SKM-1 (cell line): ENCODE measurements around the gene LLCFC1.

Experiments used
- DNase-seq: peaks from one replicate; lab custom pipeline; 2025; ENCODE audit not compliant: unreplicated experiment; lab: John Stamatoyannopoulos, UW

Gene LLCFC1

GRCh38 chr7:142939226-142939910, at the start of gene LLCFC1:
LLCFC1 (plus strand) TSS chr7:142939484; CDS start chr7:142939622, 138 bp downstream.
- no peak for DNase-seq

GRCh38 chr7:142889816-142890215, 49.5 kb upstream of the LLCFC1 start:
- no peak for DNase-seq

DNA sequence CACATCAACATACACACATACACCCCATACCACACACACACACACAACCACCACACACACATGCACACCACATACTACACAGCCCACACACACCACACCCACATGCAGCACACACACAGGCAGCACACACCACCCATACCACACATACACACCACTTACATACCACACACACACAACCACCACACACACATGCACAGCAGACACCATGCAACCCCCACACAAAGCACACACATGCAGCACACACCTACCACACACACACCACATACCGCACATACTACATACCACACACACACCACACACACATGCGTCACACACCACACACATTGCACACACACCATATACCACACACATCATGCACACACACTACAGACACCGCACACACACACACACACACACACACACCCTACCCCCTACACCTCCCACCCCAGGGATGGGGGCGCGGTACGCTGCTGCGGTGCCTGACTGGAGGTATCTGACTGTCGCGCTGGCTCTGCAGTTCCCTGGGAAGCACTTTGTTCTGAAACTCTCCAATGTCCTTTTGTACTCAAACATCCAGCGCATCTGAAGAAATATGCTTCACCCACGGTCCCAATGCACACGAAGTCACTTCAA, 48.3 kb upstream of the LLCFC1 start:
- DNase-seq: no peak

- no peak for DNase-seq
Observed at GRCh38 chr7:142891490-142892082, 47.7 kb upstream of the LLCFC1 start.

GRCh38 chr7:142892951-142893350, 46.3 kb upstream of the LLCFC1 start:
- DNase-seq: no peak

DNA sequence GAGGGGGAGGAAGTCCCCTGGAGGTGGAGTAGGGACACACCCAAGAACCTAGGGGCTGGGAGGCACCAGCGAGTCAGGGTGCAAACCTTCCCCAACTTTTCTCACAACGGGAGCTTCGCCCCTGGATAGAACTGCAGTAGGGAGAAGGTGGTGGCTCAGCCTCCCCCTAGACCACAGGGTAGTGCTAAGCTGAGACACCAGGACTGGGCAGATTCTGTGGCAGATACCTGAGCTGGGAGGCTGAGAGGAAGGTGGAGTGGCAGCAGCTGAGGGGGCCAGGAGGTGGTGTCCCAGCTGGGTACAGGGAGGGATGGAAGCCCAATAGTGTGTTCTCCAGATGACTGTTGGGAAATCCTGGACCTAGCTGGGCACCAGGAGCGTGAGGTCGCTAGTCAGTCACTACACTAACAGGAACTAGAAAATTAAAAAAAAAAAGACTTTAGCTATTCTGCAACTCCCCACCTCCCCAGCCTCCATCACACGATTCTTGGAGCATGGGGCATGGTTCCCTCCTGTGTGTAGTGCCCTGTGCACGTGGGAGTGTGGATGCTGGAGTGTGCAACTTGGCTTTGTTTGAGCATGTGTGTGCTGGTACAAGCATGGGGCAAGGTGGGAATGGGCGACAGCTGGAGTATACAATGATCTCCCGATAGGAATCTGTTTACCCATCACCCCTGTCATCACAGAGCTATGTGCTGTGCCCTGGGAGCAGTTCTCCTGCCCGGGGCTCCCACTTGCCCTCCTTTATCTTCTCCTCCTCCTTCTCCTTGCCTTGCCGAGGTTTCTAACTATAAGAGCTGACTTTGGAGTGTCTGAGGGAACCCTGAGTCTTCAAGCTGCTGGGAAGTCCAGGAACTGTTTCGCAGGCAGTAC, 44.9 kb upstream of the LLCFC1 start:
- DNase-seq: no peak

GRCh38 chr7:142894985-142895593, 44.2 kb upstream of the LLCFC1 start:
- DNase-seq: no peak

GRCh38 chr7:142896151-142896550, 43.1 kb upstream of the LLCFC1 start:
- no peak for DNase-seq

DNA sequence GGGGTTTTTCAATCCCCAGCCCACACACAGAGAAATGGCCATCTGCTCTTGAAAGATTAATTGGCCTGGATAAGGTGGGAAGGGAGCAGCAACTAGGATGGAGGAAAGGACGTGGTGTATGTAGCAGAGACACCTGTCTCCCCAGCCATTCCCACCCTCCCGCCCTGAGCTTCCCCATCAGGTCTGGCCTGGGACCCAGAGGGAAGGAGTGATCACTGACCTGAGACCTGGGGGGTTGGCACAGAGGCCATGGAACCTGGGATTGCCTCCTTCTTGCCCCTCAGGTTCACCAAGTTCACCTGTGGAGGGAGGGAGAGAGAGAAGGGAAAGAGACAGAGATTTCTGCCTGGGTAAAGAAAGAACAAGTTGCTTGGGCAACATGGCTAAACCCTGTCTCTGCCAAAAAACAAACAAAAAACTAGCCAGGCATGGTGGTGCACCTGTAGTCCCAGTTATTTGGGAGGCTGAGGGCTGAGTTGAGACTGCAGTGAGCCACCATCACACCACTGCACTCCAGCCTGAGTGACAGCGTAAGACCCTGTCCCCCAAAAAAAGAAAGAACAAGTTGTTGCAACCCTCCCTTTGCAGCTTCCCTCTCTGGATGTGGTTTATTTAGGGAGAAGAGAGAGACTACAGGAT, 42.4 kb upstream of the LLCFC1 start:
- no peak for DNase-seq

- DNase-seq: no peak
Observed at GRCh38 chr7:142897691-142898090, 41.6 kb upstream of the LLCFC1 start.

GRCh38 chr7:142898377-142899170, 40.7 kb upstream of the LLCFC1 start:
- no peak for DNase-seq

DNA sequence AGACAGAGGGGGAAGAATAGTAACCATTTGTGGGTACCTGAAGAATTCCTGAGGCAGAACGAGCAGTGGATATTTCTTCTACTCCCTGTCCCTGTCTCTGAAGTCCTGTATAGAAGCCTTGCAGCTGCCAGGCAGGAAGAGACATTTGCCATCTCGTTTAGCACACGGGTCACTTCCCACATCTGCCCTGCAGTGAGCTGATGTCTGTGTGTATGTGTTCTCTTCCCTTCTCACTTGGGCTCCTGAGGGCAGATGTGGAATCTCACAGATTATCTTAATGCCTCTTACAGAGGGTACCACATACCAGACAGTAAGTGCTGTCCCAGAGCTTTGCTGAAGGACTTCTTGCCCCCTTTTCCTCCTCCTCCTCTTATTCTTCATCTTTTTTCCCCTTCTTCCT, 39.6 kb upstream of the LLCFC1 start:
- DNase-seq: no peak

- no peak for DNase-seq
Observed at GRCh38 chr7:142901426-142902259, 37.6 kb upstream of the LLCFC1 start.

GRCh38 chr7:142904128-142904527, 35.2 kb upstream of the LLCFC1 start:
- DNase-seq: no peak

- no peak for DNase-seq
Observed at GRCh38 chr7:142905759-142906158, 33.5 kb upstream of the LLCFC1 start.

GRCh38 chr7:142906643-142907042, 32.6 kb upstream of the LLCFC1 start:
- DNase-seq: no peak

GRCh38 chr7:142908290-142908689, 31.0 kb upstream of the LLCFC1 start:
- DNase-seq: no peak

DNA sequence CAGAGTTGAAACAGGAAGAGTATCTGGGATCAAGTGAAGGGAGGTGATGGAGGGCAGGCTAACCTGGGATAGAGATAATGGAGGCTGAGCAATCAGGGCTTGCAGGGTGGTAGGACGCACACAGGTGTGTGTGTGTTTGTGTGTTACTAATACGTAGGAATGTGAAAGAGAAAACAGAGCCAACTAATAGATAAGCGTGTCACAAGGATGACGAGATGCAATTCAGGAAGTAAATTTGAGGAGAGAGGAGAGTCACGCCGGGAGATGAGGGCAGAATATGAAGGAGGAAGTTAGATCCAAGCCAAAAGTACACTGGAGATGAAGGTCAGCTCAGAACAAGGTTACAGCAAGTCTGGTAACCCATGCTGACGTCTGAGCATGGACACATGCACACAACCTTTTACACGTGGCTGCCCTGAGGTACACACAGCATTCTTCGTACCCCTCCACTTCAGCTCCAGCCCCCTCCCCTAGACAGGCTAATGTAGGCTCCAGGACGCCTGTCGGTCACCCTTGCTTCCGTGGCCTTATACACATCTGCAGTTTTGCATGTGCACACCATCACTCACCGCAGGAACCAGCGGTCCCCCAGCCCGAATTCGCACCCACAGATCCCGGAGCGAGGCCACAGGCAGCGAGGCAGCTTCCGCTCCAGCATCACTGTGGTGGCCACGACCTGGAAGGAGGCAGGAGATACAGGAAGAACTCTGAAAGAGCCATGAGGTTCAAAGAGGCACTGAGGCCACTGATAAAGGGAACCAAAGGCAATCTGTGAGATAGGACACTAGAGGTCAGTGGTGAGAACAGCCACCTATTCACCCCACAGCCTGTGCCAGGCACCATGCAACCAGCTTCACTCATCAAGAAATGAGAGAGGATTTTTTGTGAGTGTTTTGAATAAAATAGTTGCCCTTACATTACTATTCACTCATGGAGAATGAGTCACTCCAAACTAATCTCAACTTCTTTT, 30.1 kb upstream of the LLCFC1 start:
- DNase-seq: peak; percentile 53
